ENCODE measurements around the gene IGSF23. TPM values are rescaled to one million over a fixed set of nuclear protein-coding genes. Genes with fewer than 3 reads are reported as not detected.

Gene IGSF23
- total RNA-seq, 1 donor from 2014 or later: not detected

GRCh38 chr19:44617110-44617880 is 3.9 kb downstream of the IGSF23 start:
- peaks cover 4% of the 10 kb centered on the region for H3K4me1 Mint-ChIP-seq (ENCODE audit: low read depth)
- H3K27ac Mint-ChIP-seq (ENCODE audit: unreplicated experiment): no peak overlapping the region

GRCh38 chr19:44618640-44619357 is 5.4 kb downstream of the IGSF23 start:
- no peaks in the 10 kb centered on the region for H3K9me3 Mint-ChIP-seq (ENCODE audit: low read depth)
- no peaks in the 10 kb centered on the region for H3K27me3 Mint-ChIP-seq (ENCODE audit: low read depth)
- H3K4me3 Mint-ChIP-seq (ENCODE audit: unreplicated experiment): no peak overlapping the region
- DNase-seq (ENCODE audit: low spot score): no peak
- no peaks in the 10 kb centered on the region for H3K36me3 Mint-ChIP-seq (ENCODE audit: low read depth)
- no peak overlapping the region for H3K27ac Mint-ChIP-seq (ENCODE audit: unreplicated experiment)
- no peak for TF ChIP-seq CTCF (IDR thresholded peaks at IDR 0.05)
- peaks cover 14% of the 10 kb centered on the region for H3K4me1 Mint-ChIP-seq (ENCODE audit: low read depth)

More at GRCh38 chr19:44617110-44617880, 3.9 kb downstream of the IGSF23 start:
- no peak for DNase-seq (ENCODE audit: low spot score)
- no peak overlapping the region for H3K4me3 Mint-ChIP-seq (ENCODE audit: unreplicated experiment)
- H3K27me3 Mint-ChIP-seq (ENCODE audit: low read depth): no peaks in the 10 kb centered on the region
- H3K9me3 Mint-ChIP-seq (ENCODE audit: low read depth): no peaks in the 10 kb centered on the region
- no peak for TF ChIP-seq CTCF (IDR thresholded peaks at IDR 0.05)
- no peaks in the 10 kb centered on the region for H3K36me3 Mint-ChIP-seq (ENCODE audit: low read depth)

- Mint-ChIP-seq H3K4me1 (ENCODE audit: low read depth) (peaks cover 17% of the 10 kb centered on the region), H3K9me3 (ENCODE audit: low read depth) (no peaks in the 10 kb centered on the region), H3K27me3 (ENCODE audit: low read depth) (no peaks in the 10 kb centered on the region), H3K27ac (ENCODE audit: unreplicated experiment) (no peak overlapping the region), H3K36me3 (ENCODE audit: low read depth) (no peaks in the 10 kb centered on the region), H3K4me3 (ENCODE audit: unreplicated experiment) (no peak overlapping the region)
- no peak for TF ChIP-seq CTCF (IDR thresholded peaks at IDR 0.05)
- DNase-seq (ENCODE audit: low spot score): no peak
Measured at GRCh38 chr19:44620667-44621066, 7.3 kb downstream of the IGSF23 start.

GRCh38 chr19:44621367-44621766 is 8.0 kb downstream of the IGSF23 start:
- no peak for DNase-seq (ENCODE audit: low spot score)
- peaks cover 24% of the 10 kb centered on the region for H3K4me1 Mint-ChIP-seq (ENCODE audit: low read depth)
- no peaks in the 10 kb centered on the region for H3K27me3 Mint-ChIP-seq (ENCODE audit: low read depth)
- no peaks in the 10 kb centered on the region for H3K36me3 Mint-ChIP-seq (ENCODE audit: low read depth)
- H3K4me3 Mint-ChIP-seq (ENCODE audit: unreplicated experiment): no peak overlapping the region
- no peak for TF ChIP-seq CTCF (IDR thresholded peaks at IDR 0.05)
- no peak overlapping the region for H3K27ac Mint-ChIP-seq (ENCODE audit: unreplicated experiment)
- no peaks in the 10 kb centered on the region for H3K9me3 Mint-ChIP-seq (ENCODE audit: low read depth)

GRCh38 chr19:44623080-44623479 is 9.7 kb downstream of the IGSF23 start:
- no peaks in the 10 kb centered on the region for H3K27me3 Mint-ChIP-seq (ENCODE audit: low read depth)
- peaks cover 28% of the 10 kb centered on the region for H3K4me1 Mint-ChIP-seq (ENCODE audit: low read depth)
- H3K36me3 Mint-ChIP-seq (ENCODE audit: low read depth): peaks cover under 1% of the 10 kb centered on the region
- no peaks in the 10 kb centered on the region for H3K9me3 Mint-ChIP-seq (ENCODE audit: low read depth)
- peak overlapping the region; percentile 60 for H3K27ac Mint-ChIP-seq (ENCODE audit: unreplicated experiment)
- DNase-seq (ENCODE audit: low spot score): no peak
- H3K4me3 Mint-ChIP-seq (ENCODE audit: unreplicated experiment): no peak overlapping the region
- TF ChIP-seq CTCF (IDR thresholded peaks at IDR 0.05): no peak

All from chondrocyte (in vitro differentiated cells).